ENCODE data around the gene KRTAP9-1.
"Not testable (repeated sequence)": the region's sequence is repeated elsewhere in the genome, so short reads cannot be mapped to it uniquely, and the experiment has no call there.

GRCh38 chr17:41160190-41160589, 29.5 kb upstream of the KRTAP9-1 start:
- not testable (repeated sequence) for TF ChIP-seq CTCF, POLR2A (IDR thresholded peaks at IDR 0.05)
